Measurements from ENCODE around the gene MAST2. TPM values are rescaled to one million over a fixed set of nuclear protein-coding genes. Genes with fewer than 3 reads are reported as not detected.
A peak's percentile ranks its signal among the peaks of the same experiment; 100 is the strongest.
"Not testable (repeated sequence)": the region's sequence is repeated elsewhere in the genome, so short reads cannot be mapped to it uniquely, and the experiment has no call there.

The MAST2 gene
- total RNA-seq, 1 donor from 2014 or later, result 63.9 TPM

GRCh38 chr1:45863218-45863617, 59.8 kb downstream of the MAST2 start:
- no peaks in the 10 kb centered on the region for H3K9me3 Mint-ChIP-seq (ENCODE audit: unreplicated experiment)
- no peak for TF ChIP-seq CTCF (IDR thresholded peaks at IDR 0.05)
- H3K4me1 Mint-ChIP-seq (ENCODE audit: unreplicated experiment), result peaks cover 26% of the 10 kb centered on the region
- no peak overlapping the region for H3K4me3 Mint-ChIP-seq (ENCODE audit: unreplicated experiment)
- H3K27me3 Mint-ChIP-seq (ENCODE audit: unreplicated experiment), result no peaks in the 10 kb centered on the region
- H3K27ac Mint-ChIP-seq (ENCODE audit: unreplicated experiment), result no peak overlapping the region
- no peak for DNase-seq (ENCODE audit: extremely low spot score, unreplicated experiment)
- no peaks in the 10 kb centered on the region for H3K36me3 Mint-ChIP-seq (ENCODE audit: unreplicated experiment)

GRCh38 chr1:45864167-45865106, 61.0 kb downstream of the MAST2 start:
- Mint-ChIP-seq H3K27me3 (ENCODE audit: unreplicated experiment) (no peaks in the 10 kb centered on the region), H3K27ac (ENCODE audit: unreplicated experiment) (peak overlapping the region; percentile 56), H3K4me1 (ENCODE audit: unreplicated experiment) (peaks cover 34% of the 10 kb centered on the region), H3K9me3 (ENCODE audit: unreplicated experiment) (no peaks in the 10 kb centered on the region), H3K4me3 (ENCODE audit: unreplicated experiment) (peak overlapping the region; percentile 47), H3K36me3 (ENCODE audit: unreplicated experiment) (no peaks in the 10 kb centered on the region)
- no peak for TF ChIP-seq CTCF (IDR thresholded peaks at IDR 0.05)
- DNase-seq (ENCODE audit: extremely low spot score, unreplicated experiment), result no peak

GRCh38 chr1:45867697-45868348, 64.4 kb downstream of the MAST2 start:
- Mint-ChIP-seq H3K27me3 (ENCODE audit: unreplicated experiment) (no peaks in the 10 kb centered on the region), H3K9me3 (ENCODE audit: unreplicated experiment) (no peaks in the 10 kb centered on the region), H3K4me1 (ENCODE audit: unreplicated experiment) (peaks cover 54% of the 10 kb centered on the region), H3K4me3 (ENCODE audit: unreplicated experiment) (no peak overlapping the region), H3K27ac (ENCODE audit: unreplicated experiment) (no peak overlapping the region), H3K36me3 (ENCODE audit: unreplicated experiment) (no peaks in the 10 kb centered on the region)
- DNase-seq (ENCODE audit: extremely low spot score, unreplicated experiment), result no peak
- TF ChIP-seq CTCF (IDR thresholded peaks at IDR 0.05), result no peak

- TF ChIP-seq CTCF (IDR thresholded peaks at IDR 0.05), result no peak
- Mint-ChIP-seq H3K27ac (ENCODE audit: unreplicated experiment) (no peak overlapping the region), H3K36me3 (ENCODE audit: unreplicated experiment) (no peaks in the 10 kb centered on the region), H3K4me3 (ENCODE audit: unreplicated experiment) (no peak overlapping the region), H3K9me3 (ENCODE audit: unreplicated experiment) (no peaks in the 10 kb centered on the region), H3K4me1 (ENCODE audit: unreplicated experiment) (peaks cover 45% of the 10 kb centered on the region), H3K27me3 (ENCODE audit: unreplicated experiment) (no peaks in the 10 kb centered on the region)
- no peak for DNase-seq (ENCODE audit: extremely low spot score, unreplicated experiment)
Measured at GRCh38 chr1:45868861-45869260, 65.4 kb downstream of the MAST2 start.

GRCh38 chr1:45870500-45870899, 67.1 kb downstream of the MAST2 start:
- no peak for TF ChIP-seq CTCF (IDR thresholded peaks at IDR 0.05)

GRCh38 chr1:45872173-45872801, 68.9 kb downstream of the MAST2 start:
- DNase-seq (ENCODE audit: extremely low spot score, unreplicated experiment); H3K27me3 Mint-ChIP-seq (ENCODE audit: unreplicated experiment); H3K9me3 Mint-ChIP-seq (ENCODE audit: unreplicated experiment); H3K36me3 Mint-ChIP-seq (ENCODE audit: unreplicated experiment): not testable (repeated sequence)
- peaks cover 30% of the 10 kb centered on the region for H3K4me1 Mint-ChIP-seq (ENCODE audit: unreplicated experiment)
- peak overlapping the region; percentile 3 for H3K4me3 Mint-ChIP-seq (ENCODE audit: unreplicated experiment)
- H3K27ac Mint-ChIP-seq (ENCODE audit: unreplicated experiment), result peak overlapping the region; percentile 90

More at GRCh38 chr1:45870500-45870899, 67.1 kb downstream of the MAST2 start:
- no peaks in the 10 kb centered on the region for H3K36me3 Mint-ChIP-seq (ENCODE audit: unreplicated experiment)
- no peaks in the 10 kb centered on the region for H3K9me3 Mint-ChIP-seq (ENCODE audit: unreplicated experiment)
- peak overlapping the region; percentile 90 for H3K27ac Mint-ChIP-seq (ENCODE audit: unreplicated experiment)
- DNase-seq (ENCODE audit: extremely low spot score, unreplicated experiment), result no peak
- H3K4me1 Mint-ChIP-seq (ENCODE audit: unreplicated experiment), result peaks cover 33% of the 10 kb centered on the region
- H3K4me3 Mint-ChIP-seq (ENCODE audit: unreplicated experiment), result no peak overlapping the region
- H3K27me3 Mint-ChIP-seq (ENCODE audit: unreplicated experiment), result no peaks in the 10 kb centered on the region

All from osteocyte (in vitro differentiated cells).